Fibroblast of lung (primary cell): ENCODE results near the gene FRY. TPM values are rescaled to one million over a fixed set of nuclear protein-coding genes. Genes with fewer than 3 reads are reported as not detected.

ENCODE experiments used
- DNase-seq, 2 donors: peaks; one replicate each; pipeline versions ENCODE4 v3.0.0 to v3.0.0-alpha.2; 2010; ENCODE audit warnings: low read depth in 2 of 2
- H2AFZ ChIP-seq: 2 replicates; pipeline ENCODE4 v1.5.1; 2012; ENCODE audit warnings: low read length, control low read depth, inconsistent platforms
- H3K27ac ChIP-seq: 2 replicates; pipeline ENCODE4 v1.5.1; 2011; ENCODE audit warnings: low read length, control low read depth; ENCODE audit not compliant: insufficient read depth
- H3K27me3 ChIP-seq: 2 replicates; pipeline ENCODE4 v1.5.1; 2011; ENCODE audit warnings: mild to moderate bottlenecking, low read length; ENCODE audit not compliant: control insufficient read depth, insufficient read depth
- H3K36me3 ChIP-seq: 2 replicates; pipeline ENCODE4 v1.5.1; 2011; ENCODE audit warnings: low read length; ENCODE audit not compliant: control insufficient read depth, insufficient read depth
- H3K4me1 ChIP-seq: 2 replicates; pipeline ENCODE4 v1.5.1; 2011; ENCODE audit warnings: low read length; ENCODE audit not compliant: control insufficient read depth, insufficient read depth; ENCODE audit errors: extremely low read depth
- H3K4me2 ChIP-seq: 2 replicates; pipeline ENCODE4 v1.5.1; 2011; ENCODE audit warnings: low read length, control low read depth; ENCODE audit not compliant: insufficient read depth; ENCODE audit errors: extremely low read depth
- H3K4me3 ChIP-seq, 4 experiments: fragments of 200-600 bp in 1 of 4; sonication (generic) in 1 of 4; replicated peaks in 1 of 4; 2 replicates each; pipeline ENCODE4 v1.5.1; 2011 to 2016; ENCODE audit warnings: low read length in 4 of 4, low read depth in 3 of 4, mild to moderate bottlenecking in 3 of 4, control low read depth in 2 of 4, inconsistent platforms in 1 of 4, mixed read lengths in 1 of 4; ENCODE audit not compliant: insufficient read depth in 1 of 4; ENCODE audit errors: control extremely low read depth in 1 of 4
- H3K79me2 ChIP-seq: 2 replicates; pipeline ENCODE4 v1.5.1; 2012; ENCODE audit warnings: mild to moderate bottlenecking, low read length, inconsistent platforms; ENCODE audit not compliant: control insufficient read depth, insufficient read depth
- H3K9ac ChIP-seq: 2 replicates; pipeline ENCODE4 v1.5.1; 2011; ENCODE audit warnings: mild to moderate bottlenecking, low read length, control low read depth; ENCODE audit not compliant: insufficient read depth
- H3K9me3 ChIP-seq: 2 replicates; pipeline ENCODE4 v1.5.1; 2012; ENCODE audit warnings: low read depth, low read length; ENCODE audit not compliant: control insufficient read depth, insufficient read depth
- H4K20me1 ChIP-seq: 2 replicates; pipeline ENCODE4 v1.5.1; 2011; ENCODE audit warnings: low read length; ENCODE audit not compliant: control insufficient read depth, insufficient read depth; ENCODE audit errors: extremely low read depth
- EZH2 ChIP-seq: IDR thresholded peaks from 2 replicates; pipeline ENCODE4 v1.5.1; 2012; ENCODE audit warnings: low read length, control low read depth, mild to moderate bottlenecking; ENCODE audit errors: missing control alignments
- polyA plus RNA-seq, 2 donors: library from polyadenylated mRNA; depleted of rRNA in 1 of 2; stranded (reverse) in 1 of 2; unstranded in 1 of 2; fragments of >200 nt; gene quantifications; 2 replicates each; pipeline ENCODE4 v1.2.1, GENCODE V29; 2011 to 2012; ENCODE audit warnings: missing spikeins in 1 of 2
- total RNA-seq: library from RNA; depleted of rRNA; stranded (reverse); fragments of >200 nt; gene quantifications from 2 replicates; pipeline ENCODE4 v1.2.1, GENCODE V29; 2014
- TF ChIP-seq, protein P1 (sequence below), 2 donors: IDR thresholded peaks in 1 of 2; conservative IDR thresholded peaks in 1 of 2; 1 replicate in 1 of 2; 2 replicates in 1 of 2; pipeline ENCODE4 v1.5.1; 2011 to 2012; ENCODE audit warnings: low read length in 2 of 2, control low read depth in 1 of 2, inconsistent platforms in 1 of 2, low read depth in 1 of 2, mild to moderate bottlenecking in 1 of 2

FRY gene
- total and polyA plus RNA-seq, 2 donors (not counting 1 experiment from before 2014, with no cell fraction given): 8.8 to 18.3 TPM

DNA sequence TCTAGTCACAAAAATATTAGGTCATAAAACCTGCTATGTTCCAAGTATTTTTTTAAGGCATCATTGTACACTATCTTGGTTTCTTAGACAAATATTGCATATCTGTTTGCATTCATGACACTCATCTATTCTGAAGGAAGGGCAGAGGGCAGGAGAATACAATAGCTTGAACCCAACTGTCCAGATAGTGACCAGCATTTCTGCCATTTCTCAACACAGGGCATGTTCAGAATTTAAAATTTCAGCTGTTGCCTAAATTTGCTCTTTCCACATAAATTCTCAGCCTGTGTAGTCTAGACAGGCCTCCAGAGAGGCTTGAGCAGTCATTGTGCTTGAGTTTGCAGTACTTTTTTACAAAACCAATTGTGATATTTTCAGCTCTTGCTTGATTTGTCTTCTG is 164.1 kb downstream of the FRY start:
- DNase-seq: peak in 1 of 2 donors; percentile 13
- Histone ChIP-seq H3K9ac (no peak overlapping the region), H3K36me3 (no peaks in the 10 kb centered on the region), H2AFZ (no peak overlapping the region), H3K27me3 (no peaks in the 10 kb centered on the region), H3K4me2 (no peak overlapping the region), H3K79me2 (no peaks in the 10 kb centered on the region), H3K9me3 (no peaks in the 10 kb centered on the region), H4K20me1 (no peaks in the 10 kb centered on the region), H3K4me1 (no peaks in the 10 kb centered on the region), H3K27ac (no peak overlapping the region), H3K4me3 (no peak overlapping the region)
- TF ChIP-seq, protein P1, sequence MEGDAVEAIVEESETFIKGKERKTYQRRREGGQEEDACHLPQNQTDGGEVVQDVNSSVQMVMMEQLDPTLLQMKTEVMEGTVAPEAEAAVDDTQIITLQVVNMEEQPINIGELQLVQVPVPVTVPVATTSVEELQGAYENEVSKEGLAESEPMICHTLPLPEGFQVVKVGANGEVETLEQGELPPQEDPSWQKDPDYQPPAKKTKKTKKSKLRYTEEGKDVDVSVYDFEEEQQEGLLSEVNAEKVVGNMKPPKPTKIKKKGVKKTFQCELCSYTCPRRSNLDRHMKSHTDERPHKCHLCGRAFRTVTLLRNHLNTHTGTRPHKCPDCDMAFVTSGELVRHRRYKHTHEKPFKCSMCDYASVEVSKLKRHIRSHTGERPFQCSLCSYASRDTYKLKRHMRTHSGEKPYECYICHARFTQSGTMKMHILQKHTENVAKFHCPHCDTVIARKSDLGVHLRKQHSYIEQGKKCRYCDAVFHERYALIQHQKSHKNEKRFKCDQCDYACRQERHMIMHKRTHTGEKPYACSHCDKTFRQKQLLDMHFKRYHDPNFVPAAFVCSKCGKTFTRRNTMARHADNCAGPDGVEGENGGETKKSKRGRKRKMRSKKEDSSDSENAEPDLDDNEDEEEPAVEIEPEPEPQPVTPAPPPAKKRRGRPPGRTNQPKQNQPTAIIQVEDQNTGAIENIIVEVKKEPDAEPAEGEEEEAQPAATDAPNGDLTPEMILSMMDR (conservative IDR thresholded peaks at IDR 0.05 in 1 of 2, IDR thresholded peaks at IDR 0.05 in 1 of 2; ENCODE audit: low read depth in 1 of 2, low read length in 2 of 2): no peak
- no peak for TF ChIP-seq EZH2

DNA sequence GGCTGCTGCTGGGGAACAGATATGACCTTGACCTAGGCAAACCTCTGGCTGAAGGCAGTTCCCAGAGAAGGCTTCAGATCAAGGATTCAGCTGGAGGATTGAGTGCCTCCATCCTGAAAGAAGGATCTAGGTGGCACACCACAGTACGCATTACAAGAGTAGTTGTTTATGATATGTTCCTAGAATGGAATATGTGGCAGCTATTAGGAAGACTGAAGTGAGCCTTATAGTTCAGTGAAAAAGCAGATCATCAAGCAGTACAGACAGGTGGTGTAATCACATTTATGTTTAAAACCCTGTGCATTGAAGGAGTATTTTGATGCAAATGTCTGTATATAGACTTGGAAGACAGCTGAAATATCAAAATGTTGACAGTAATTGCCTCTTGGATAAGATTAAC is 167.6 kb downstream of the FRY start:
- H3K9ac ChIP-seq: no peak overlapping the region

DNA sequence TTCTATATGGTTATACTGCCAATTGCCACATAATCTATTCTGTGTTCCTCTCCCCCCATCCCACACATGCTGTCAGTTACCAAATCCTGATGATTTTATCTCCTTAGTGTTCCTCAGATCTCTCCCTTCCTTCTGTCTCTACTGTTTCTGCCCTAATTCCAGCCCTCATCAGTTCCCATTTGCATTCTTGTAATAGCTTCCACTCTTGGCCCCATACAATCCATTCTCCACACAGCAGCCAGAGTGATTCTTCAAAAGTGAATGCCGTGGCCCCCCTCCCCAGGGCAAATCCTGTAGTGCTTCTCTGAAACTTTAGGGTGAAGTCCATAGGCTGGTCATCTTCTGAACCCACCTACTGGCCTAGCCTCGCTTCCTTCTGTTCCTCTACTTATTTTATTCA is 169.2 kb downstream of the FRY start:
- Histone ChIP-seq H3K79me2 (no peaks in the 10 kb centered on the region), H4K20me1 (no peaks in the 10 kb centered on the region), H3K36me3 (no peaks in the 10 kb centered on the region), H2AFZ (no peak overlapping the region), H3K9me3 (no peaks in the 10 kb centered on the region), H3K4me1 (no peaks in the 10 kb centered on the region), H3K4me3 (no peak overlapping the region), H3K27ac (no peak overlapping the region), H3K27me3 (no peaks in the 10 kb centered on the region), H3K4me2 (no peak overlapping the region), H3K9ac (no peak overlapping the region)
- DNase-seq: peak in 1 of 2 donors; percentile 15
- no peak for TF ChIP-seq EZH2
- TF ChIP-seq, protein P1 (conservative IDR thresholded peaks at IDR 0.05 in 1 of 2, IDR thresholded peaks at IDR 0.05 in 1 of 2; ENCODE audit: low read depth in 1 of 2, low read length in 2 of 2): no peak

More for the DNA sequence above, 167.6 kb downstream of the FRY start:
- no peak for DNase-seq
- no peaks in the 10 kb centered on the region for H4K20me1 ChIP-seq
- no peaks in the 10 kb centered on the region for H3K79me2 ChIP-seq
- TF ChIP-seq EZH2: no peak
- TF ChIP-seq, protein P1 (conservative IDR thresholded peaks at IDR 0.05 in 1 of 2, IDR thresholded peaks at IDR 0.05 in 1 of 2; ENCODE audit: low read depth in 1 of 2, low read length in 2 of 2): no peak
- no peak overlapping the region for H3K27ac ChIP-seq
- no peak overlapping the region for H2AFZ ChIP-seq
- no peaks in the 10 kb centered on the region for H3K36me3 ChIP-seq
- no peaks in the 10 kb centered on the region for H3K4me1 ChIP-seq
- H3K9me3 ChIP-seq: no peaks in the 10 kb centered on the region
- no peak overlapping the region for H3K4me3 ChIP-seq
- H3K4me2 ChIP-seq: no peak overlapping the region
- H3K27me3 ChIP-seq: no peaks in the 10 kb centered on the region
